Measurements from ENCODE around the gene RFTN2. TPM values are rescaled to one million over a fixed set of nuclear protein-coding genes. Genes with fewer than 3 reads are reported as not detected.

Gene RFTN2
- total and polyA plus RNA-seq, 2 of the 13 experiments (the other 11 are each of a cell fraction or from before 2014, with no cell fraction given): not detected

- H3K4me3 ChIP-seq (replicated peaks in 1 of 3; ENCODE audit: insufficient read depth in 1 of 3, low read depth in 2 of 3, low read length in 3 of 3): no peak overlapping the region
- in situ Hi-C loops (cut with HindIII; ENCODE audit: extremely low pct_ligation_motif_present, low pct_unique_long_range_greater_than_20kb): no loop called here
- H3K36me3 ChIP-seq (replicated peaks in 1 of 2; ENCODE audit: control insufficient read depth in 1 of 2, insufficient read depth in 2 of 2, low read length in 2 of 2): no peaks in the 10 kb centered on the region
- H3K9me3 ChIP-seq (ENCODE audit: low read length): no peaks in the 10 kb centered on the region
- CTCF ChIA-PET (ENCODE audit: low intra/inter-chr PET ratio, low total read pairs): no interaction called here
- no peak for FAIRE-seq
- intact Hi-C loops (cut with micrococcal nuclease; ENCODE audit: unreplicated experiment): no loop called here
- DNase-seq (ENCODE audit: low spot score): no peak
- H4K20me1 ChIP-seq (ENCODE audit: insufficient read depth, low read length): no peaks in the 10 kb centered on the region
- H3K4me2 ChIP-seq (ENCODE audit: low read depth, low read length): no peak overlapping the region
- no peak overlapping the region for H3K27ac ChIP-seq (ENCODE audit: extremely low read length, insufficient read depth, low read length)
- no TSS peak for BruUV-seq (replicated peaks)
- 74% methylated on average over 3 of the region's 3 CpGs for WGBS (ENCODE audit: low lambda C conversion rate)
- no peaks in the 10 kb centered on the region for H3K4me1 ChIP-seq (ENCODE audit: insufficient read depth, low read length)
- H2AFZ ChIP-seq (ENCODE audit: low read length): no peak overlapping the region
- POLR2A ChIA-PET: no interaction called here
- no peaks in the 10 kb centered on the region for H3K79me2 ChIP-seq (ENCODE audit: insufficient read depth, low read length)
- ATAC-seq: no peak
- peaks cover 0 to 8% of the 10 kb centered on the region in 2 experiments; a peak in 2 of 5 replicates for H3K27me3 ChIP-seq (ENCODE audit: control insufficient read depth in 1 of 2, insufficient read depth in 2 of 2, low read length in 2 of 2)
- no peak overlapping the region for H3K9ac ChIP-seq (ENCODE audit: insufficient read depth, low read depth, low read length)
- TF ChIP-seq BCLAF1 (IDR thresholded peaks at IDR 0.05) (no peak), ZBTB7B (CRISPR knock-in tag; IDR thresholded peaks at IDR 0.05) (no peak), HIC2 (CRISPR knock-in tag; IDR thresholded peaks at IDR 0.05; ENCODE audit: low read depth) (no peak), PAWR (CRISPR knock-in tag; IDR thresholded peaks at IDR 0.05; ENCODE audit: borderline replicate concordance) (no peak), EHMT2 (IDR thresholded peaks at IDR 0.05; ENCODE audit: borderline replicate concordance, low read depth, low read length) (no peak), U2AF2 (IDR thresholded peaks at IDR 0.05; ENCODE audit: low read depth, low read length) (no peak), BRF2 (CRISPR knock-in tag; IDR thresholded peaks at IDR 0.05) (no peak), KLF15 (CRISPR knock-in tag; IDR thresholded peaks at IDR 0.05; ENCODE audit: borderline replicate concordance) (no peak), ZNF275 (CRISPR knock-in tag; IDR thresholded peaks at IDR 0.05; ENCODE audit: borderline replicate concordance) (no peak), ZNF574 (CRISPR knock-in tag; IDR thresholded peaks at IDR 0.05) (no peak), SIX1 (CRISPR knock-in tag; IDR thresholded peaks at IDR 0.05; ENCODE audit: borderline replicate concordance) (no peak), NONO (IDR thresholded peaks at IDR 0.05) (no peak), NONO (CRISPR knock-in tag; conservative IDR thresholded peaks at IDR 0.05) (no peak), ZNF780A (CRISPR knock-in tag; IDR thresholded peaks at IDR 0.05) (no peak), STAG1 (CRISPR knock-in tag; IDR thresholded peaks at IDR 0.05) (no peak), ZNF788 (CRISPR knock-in tag; IDR thresholded peaks at IDR 0.05; ENCODE audit: borderline replicate concordance) (no peak)
These were observed 33.7 kb downstream of the RFTN2 start for GRCh38 chr2:197641666-197642065.

Measured in HepG2 (cell line).